ENCODE measurements around the gene PSTPIP1.

The PSTPIP1 gene

DNA sequence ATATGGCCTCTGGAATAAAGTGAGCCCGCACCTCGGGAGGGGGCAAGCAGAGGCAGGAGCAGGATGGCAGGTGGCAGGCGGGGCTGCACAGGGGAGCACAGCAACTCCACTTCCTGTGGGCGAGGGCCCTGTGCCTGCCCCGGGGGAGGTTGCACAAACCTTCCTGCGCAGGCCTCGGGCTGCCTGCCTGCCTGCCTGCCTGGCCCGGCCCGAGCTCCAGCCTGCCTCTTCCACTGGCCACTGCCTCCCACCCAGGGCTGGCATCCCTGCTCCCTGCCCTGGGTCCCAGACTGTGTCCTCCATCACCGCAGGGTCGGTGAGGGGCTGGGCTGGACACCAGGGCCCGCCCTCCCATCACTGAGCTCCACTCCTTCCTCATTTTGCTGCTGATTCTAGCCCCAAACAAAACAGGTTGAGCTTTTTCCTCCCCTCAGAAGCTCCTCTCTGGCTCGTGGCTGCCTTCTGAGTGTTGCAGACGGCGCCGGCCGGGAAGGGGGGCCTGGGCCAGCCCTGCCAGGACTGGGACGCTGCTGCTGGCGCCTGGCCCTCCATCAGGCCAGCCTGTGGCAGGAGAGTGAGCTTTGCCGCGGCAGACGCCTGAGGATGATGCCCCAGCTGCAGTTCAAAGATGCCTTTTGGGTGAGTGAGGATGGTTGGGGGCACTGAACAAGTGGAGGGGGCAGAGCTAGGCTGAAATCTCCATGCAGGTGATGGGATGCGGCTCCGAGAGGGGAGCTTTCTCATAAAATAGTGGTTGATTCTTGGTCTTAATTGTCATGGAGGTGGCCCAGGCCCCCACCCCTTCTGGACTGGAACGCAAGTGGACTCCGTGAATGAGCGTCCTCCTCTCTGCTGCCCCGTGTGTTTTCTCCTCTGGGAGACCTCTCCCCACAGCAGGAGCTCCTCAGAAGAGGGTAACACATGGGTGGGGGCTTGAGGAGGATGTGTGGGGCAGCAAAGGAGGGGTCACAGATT is at the start of gene PSTPIP1:
PSTPIP1 (plus strand) TSS at position 156 of the 975 bp plus-strand sequence; CDS start at position 604, 448 bp downstream.
- H3K27ac ChIP-seq = no peak within 1 kb of the TSS
- TF ChIP-seq, protein P1, sequence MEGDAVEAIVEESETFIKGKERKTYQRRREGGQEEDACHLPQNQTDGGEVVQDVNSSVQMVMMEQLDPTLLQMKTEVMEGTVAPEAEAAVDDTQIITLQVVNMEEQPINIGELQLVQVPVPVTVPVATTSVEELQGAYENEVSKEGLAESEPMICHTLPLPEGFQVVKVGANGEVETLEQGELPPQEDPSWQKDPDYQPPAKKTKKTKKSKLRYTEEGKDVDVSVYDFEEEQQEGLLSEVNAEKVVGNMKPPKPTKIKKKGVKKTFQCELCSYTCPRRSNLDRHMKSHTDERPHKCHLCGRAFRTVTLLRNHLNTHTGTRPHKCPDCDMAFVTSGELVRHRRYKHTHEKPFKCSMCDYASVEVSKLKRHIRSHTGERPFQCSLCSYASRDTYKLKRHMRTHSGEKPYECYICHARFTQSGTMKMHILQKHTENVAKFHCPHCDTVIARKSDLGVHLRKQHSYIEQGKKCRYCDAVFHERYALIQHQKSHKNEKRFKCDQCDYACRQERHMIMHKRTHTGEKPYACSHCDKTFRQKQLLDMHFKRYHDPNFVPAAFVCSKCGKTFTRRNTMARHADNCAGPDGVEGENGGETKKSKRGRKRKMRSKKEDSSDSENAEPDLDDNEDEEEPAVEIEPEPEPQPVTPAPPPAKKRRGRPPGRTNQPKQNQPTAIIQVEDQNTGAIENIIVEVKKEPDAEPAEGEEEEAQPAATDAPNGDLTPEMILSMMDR (IDR thresholded peaks at IDR 0.05) = no peak
- TF ChIP-seq ZFX (IDR thresholded peaks at IDR 0.05; ENCODE audit: borderline replicate concordance) = no peak

- no peak overlapping the region for H3K27ac ChIP-seq
Observed at GRCh38 chr15:76945494-76946093, 49.3 kb upstream of the PSTPIP1 start.

GRCh38 chr15:76947454-76947853 is 47.5 kb upstream of the PSTPIP1 start:
- no peak overlapping the region for H3K27ac ChIP-seq
- TF ChIP-seq, protein P1 (IDR thresholded peaks at IDR 0.05) = no peak
- TF ChIP-seq ZFX (IDR thresholded peaks at IDR 0.05; ENCODE audit: borderline replicate concordance) = no peak

More at GRCh38 chr15:76945494-76946093, 49.3 kb upstream of the PSTPIP1 start:
- no peak for TF ChIP-seq ZFX (IDR thresholded peaks at IDR 0.05; ENCODE audit: borderline replicate concordance)
- TF ChIP-seq, protein P1 (IDR thresholded peaks at IDR 0.05) = no peak

DNA sequence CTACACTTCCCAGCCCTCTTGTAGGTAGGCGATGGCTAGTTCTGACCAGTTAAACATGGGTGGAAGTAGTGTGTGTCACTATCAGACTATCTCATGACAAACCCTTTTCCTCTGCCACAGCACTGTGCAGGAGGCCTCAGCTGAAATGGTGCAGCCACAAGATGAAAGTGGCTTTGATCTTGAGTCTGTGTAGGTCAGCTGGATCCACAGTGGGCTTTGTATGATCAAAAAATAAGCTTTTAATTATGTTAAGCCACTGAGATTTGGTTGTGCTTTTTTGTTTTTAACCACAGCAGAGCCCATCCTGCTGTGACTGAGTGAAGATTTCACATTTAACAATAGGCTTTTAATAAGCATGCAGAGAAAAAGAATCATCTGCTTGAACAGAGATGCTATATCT is 43.7 kb upstream of the PSTPIP1 start:
- TF ChIP-seq, protein P1 (IDR thresholded peaks at IDR 0.05) = no peak
- no peak for TF ChIP-seq ZFX (IDR thresholded peaks at IDR 0.05; ENCODE audit: borderline replicate concordance)
- no peak overlapping the region for H3K27ac ChIP-seq

DNA sequence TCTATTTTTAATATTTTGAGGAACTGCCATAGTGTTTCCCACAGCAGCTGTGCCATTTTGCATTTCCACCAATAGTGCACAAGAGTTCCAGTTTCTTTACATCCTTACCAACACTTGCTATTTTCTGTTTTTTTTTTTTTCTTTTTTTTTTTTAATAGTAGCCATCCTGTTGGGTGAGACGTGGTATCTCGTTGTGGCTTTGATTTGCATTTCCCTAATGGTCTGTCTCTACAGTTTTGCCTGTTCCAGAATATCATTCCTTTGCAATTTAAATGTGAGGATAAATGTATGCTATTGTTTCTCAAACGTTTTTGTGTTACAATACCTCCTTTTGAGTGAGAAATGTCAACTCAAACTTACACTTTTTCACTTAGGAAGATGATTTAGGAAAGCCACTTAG is 41.0 kb upstream of the PSTPIP1 start:
- TF ChIP-seq, protein P1 (IDR thresholded peaks at IDR 0.05) = no peak
- TF ChIP-seq ZFX (IDR thresholded peaks at IDR 0.05; ENCODE audit: borderline replicate concordance) = no peak
- no peak overlapping the region for H3K27ac ChIP-seq

DNA sequence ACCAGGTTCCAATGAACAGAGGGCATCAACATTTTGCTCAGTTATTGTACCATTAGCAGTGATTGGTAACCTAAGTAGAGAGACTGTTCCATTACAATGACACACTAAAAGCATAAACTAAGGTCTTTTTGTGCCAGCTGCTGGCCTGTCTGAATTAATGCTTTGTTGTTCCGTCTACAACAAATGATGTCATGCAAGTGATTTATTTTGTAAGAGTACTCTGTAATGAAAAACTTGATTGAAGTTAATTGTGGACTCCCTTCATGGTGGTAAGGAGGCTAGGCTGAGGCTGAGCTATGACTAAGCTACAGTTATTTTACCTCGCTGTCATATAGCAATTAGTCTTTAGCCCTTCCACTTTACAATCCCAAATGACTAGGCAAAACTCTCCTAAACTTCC is 40.2 kb upstream of the PSTPIP1 start:
- no peak overlapping the region for H3K27ac ChIP-seq

More for the DNA sequence above, 40.2 kb upstream of the PSTPIP1 start:
- TF ChIP-seq ZFX (IDR thresholded peaks at IDR 0.05; ENCODE audit: borderline replicate concordance) = no peak
- TF ChIP-seq, protein P1 (IDR thresholded peaks at IDR 0.05) = no peak
